HepG2 (cell line): ENCODE results near the gene SRC. TPM values are rescaled to one million over a fixed set of nuclear protein-coding genes. Genes with fewer than 3 reads are reported as not detected.

Experiments
- ADNP ChIP-seq: sonication (generic); formaldehyde crosslinking; IDR thresholded peaks from 2 replicates; pipeline ENCODE4 v1.4.0; 2020; ENCODE audit warnings: missing genetic modification reagents
- BORCS8-MEF2B ChIP-seq: sonication (generic); formaldehyde crosslinking; IDR thresholded peaks from 2 replicates; pipeline ENCODE4 v1.8.0; 2022; ENCODE audit warnings: mild to moderate bottlenecking, missing genetic modification reagents
- ETV6 ChIP-seq: sonication (generic); formaldehyde crosslinking; conservative IDR thresholded peaks from 2 replicates; pipeline ENCODE4 v1.4.0; 2020; ENCODE audit warnings: missing genetic modification reagents
- HDAC2 ChIP-seq: sonication (generic); formaldehyde crosslinking; IDR thresholded peaks from 2 replicates; pipeline ENCODE4 v1.4.0; 2020; ENCODE audit warnings: missing genetic modification reagents
- HIC2 ChIP-seq: sonication (generic); formaldehyde crosslinking; IDR thresholded peaks from 2 replicates; pipeline ENCODE4 v1.9.0; 2022; ENCODE audit warnings: low read depth, missing genetic modification reagents
- POGZ ChIP-seq: sonication (generic); formaldehyde crosslinking; IDR thresholded peaks from 2 replicates; pipeline ENCODE4 v1.4.0; 2020; ENCODE audit warnings: mild to moderate bottlenecking, missing genetic modification reagents
- RAD21 ChIP-seq: fragments of 450-650 bp; formaldehyde crosslinking; IDR thresholded peaks from 2 replicates; pipeline ENCODE4 v1.5.0; 2020; ENCODE audit warnings: mild to moderate bottlenecking
- RAD51 ChIP-seq: fragments of 450-650 bp; IDR thresholded peaks from 2 replicates; pipeline ENCODE4 v1.6.1; 2016; ENCODE audit warnings: borderline replicate concordance
- SKIL ChIP-seq: sonication (generic); formaldehyde crosslinking; IDR thresholded peaks from 2 replicates; pipeline ENCODE4 v1.8.0; 2022; ENCODE audit warnings: missing genetic modification reagents, mild to moderate bottlenecking, moderate library complexity, borderline replicate concordance
- XRCC5 ChIP-seq: fragments of 200-400 bp; formaldehyde crosslinking; optimal IDR thresholded peaks from 2 replicates; pipeline ENCODE3; 2017; ENCODE audit warnings: mild to moderate bottlenecking, low read length
- ZNF253 ChIP-seq: sonication (generic); formaldehyde crosslinking; IDR thresholded peaks from 2 replicates; pipeline ENCODE4 v1.8.0; 2022; ENCODE audit warnings: mild to moderate bottlenecking, missing genetic modification reagents, borderline replicate concordance
- ZNF567 ChIP-seq: sonication (generic); formaldehyde crosslinking; IDR thresholded peaks from 2 replicates; pipeline ENCODE4 v1.8.1; 2023; ENCODE audit warnings: mild to moderate bottlenecking, missing genetic modification reagents, borderline replicate concordance
- ZNF891 ChIP-seq: sonication (generic); formaldehyde crosslinking; IDR thresholded peaks from 2 replicates; pipeline ENCODE4 v1.5.0; 2020; ENCODE audit warnings: mild to moderate bottlenecking, missing genetic modification reagents
- ZSCAN25 ChIP-seq: sonication (generic); formaldehyde crosslinking; IDR thresholded peaks from 2 replicates; pipeline ENCODE4 v1.8.0; 2022; ENCODE audit warnings: mild to moderate bottlenecking, missing genetic modification reagents
- polyA plus RNA-seq, 8 experiments: library from polyadenylated mRNA; depleted of rRNA in 3 of 8; stranded (reverse) in 7 of 8; unstranded in 1 of 8; fragments of >200 nt; fragmentation: Illumina TruSeq in 4 of 8; extraction: Trizol in 4 of 8; gene quantifications; 2 replicates each; pipeline versions ENCODE4 v1.2.1 to v1.2.3, GENCODE V29; 2011 to 2016; ENCODE audit warnings: low read depth in 4 of 8, missing spikeins in 1 of 8, mixed read lengths in 1 of 8; ENCODE audit not compliant: insufficient read depth in 1 of 8
- total RNA-seq, 5 experiments: library from RNA; depleted of rRNA; stranded (reverse); fragments of >200 nt; fragmentation: Illumina TruSeq; extraction: Trizol; gene quantifications; 2 replicates each; pipeline ENCODE4 v1.2.3, GENCODE V29; 2016; ENCODE audit warnings: low read depth in 1 of 5
- TF ChIP-seq, protein P1 (sequence below): sonication (generic); formaldehyde crosslinking; IDR thresholded peaks from 2 replicates; pipeline ENCODE4; 2020; ENCODE audit warnings: missing genetic modification reagents, mild to moderate bottlenecking, borderline replicate concordance
- TF ChIP-seq, protein P2 (sequence below): sonication (generic); formaldehyde crosslinking; IDR thresholded peaks from 2 replicates; pipeline ENCODE4 v1.8.0; 2022; ENCODE audit warnings: mild to moderate bottlenecking, missing genetic modification reagents, moderate library complexity
- TF ChIP-seq, protein P3 (sequence below): sonication (generic); formaldehyde crosslinking; IDR thresholded peaks from 2 replicates; pipeline ENCODE4 v1.4.0; 2020; ENCODE audit warnings: mild to moderate bottlenecking, missing genetic modification reagents

SRC gene
- total and polyA plus RNA-seq, 2 of the 13 experiments (the other 11 are each of a cell fraction or from before 2014, with no cell fraction given) = 54.7 to 192 TPM

GRCh38 chr20:37342231-37343177, 3.4 kb upstream of the SRC start (continued):
- TF ChIP-seq, protein P1, sequence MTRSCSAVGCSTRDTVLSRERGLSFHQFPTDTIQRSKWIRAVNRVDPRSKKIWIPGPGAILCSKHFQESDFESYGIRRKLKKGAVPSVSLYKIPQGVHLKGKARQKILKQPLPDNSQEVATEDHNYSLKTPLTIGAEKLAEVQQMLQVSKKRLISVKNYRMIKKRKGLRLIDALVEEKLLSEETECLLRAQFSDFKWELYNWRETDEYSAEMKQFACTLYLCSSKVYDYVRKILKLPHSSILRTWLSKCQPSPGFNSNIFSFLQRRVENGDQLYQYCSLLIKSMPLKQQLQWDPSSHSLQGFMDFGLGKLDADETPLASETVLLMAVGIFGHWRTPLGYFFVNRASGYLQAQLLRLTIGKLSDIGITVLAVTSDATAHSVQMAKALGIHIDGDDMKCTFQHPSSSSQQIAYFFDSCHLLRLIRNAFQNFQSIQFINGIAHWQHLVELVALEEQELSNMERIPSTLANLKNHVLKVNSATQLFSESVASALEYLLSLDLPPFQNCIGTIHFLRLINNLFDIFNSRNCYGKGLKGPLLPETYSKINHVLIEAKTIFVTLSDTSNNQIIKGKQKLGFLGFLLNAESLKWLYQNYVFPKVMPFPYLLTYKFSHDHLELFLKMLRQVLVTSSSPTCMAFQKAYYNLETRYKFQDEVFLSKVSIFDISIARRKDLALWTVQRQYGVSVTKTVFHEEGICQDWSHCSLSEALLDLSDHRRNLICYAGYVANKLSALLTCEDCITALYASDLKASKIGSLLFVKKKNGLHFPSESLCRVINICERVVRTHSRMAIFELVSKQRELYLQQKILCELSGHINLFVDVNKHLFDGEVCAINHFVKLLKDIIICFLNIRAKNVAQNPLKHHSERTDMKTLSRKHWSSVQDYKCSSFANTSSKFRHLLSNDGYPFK (CRISPR knock-in tag) = 0 out of 2 replicates have a peak, but pooled peaks have one; percentile 68
- TF ChIP-seq ADNP = 0 out of 2 replicates have a peak, but pooled peaks have one; percentile 26
- peak; percentile 41; the same call in 1 of the 2 replicates for TF ChIP-seq ZNF891 (CRISPR knock-in tag)
- TF ChIP-seq SKIL = no peak
- TF ChIP-seq, protein P2, sequence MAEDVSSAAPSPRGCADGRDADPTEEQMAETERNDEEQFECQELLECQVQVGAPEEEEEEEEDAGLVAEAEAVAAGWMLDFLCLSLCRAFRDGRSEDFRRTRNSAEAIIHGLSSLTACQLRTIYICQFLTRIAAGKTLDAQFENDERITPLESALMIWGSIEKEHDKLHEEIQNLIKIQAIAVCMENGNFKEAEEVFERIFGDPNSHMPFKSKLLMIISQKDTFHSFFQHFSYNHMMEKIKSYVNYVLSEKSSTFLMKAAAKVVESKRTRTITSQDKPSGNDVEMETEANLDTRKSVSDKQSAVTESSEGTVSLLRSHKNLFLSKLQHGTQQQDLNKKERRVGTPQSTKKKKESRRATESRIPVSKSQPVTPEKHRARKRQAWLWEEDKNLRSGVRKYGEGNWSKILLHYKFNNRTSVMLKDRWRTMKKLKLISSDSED (CRISPR knock-in tag) = 0 out of 2 replicates have a peak, but pooled peaks have one; percentile 14
- no peak for TF ChIP-seq RAD51
- peak; percentile 60; the same call in 1 of the 2 replicates for TF ChIP-seq ZNF253 (CRISPR knock-in tag)
- TF ChIP-seq RAD21 (CRISPR knock-in tag) = peak; percentile 52; the same call in 1 of the 2 replicates
- TF ChIP-seq, protein P3, sequence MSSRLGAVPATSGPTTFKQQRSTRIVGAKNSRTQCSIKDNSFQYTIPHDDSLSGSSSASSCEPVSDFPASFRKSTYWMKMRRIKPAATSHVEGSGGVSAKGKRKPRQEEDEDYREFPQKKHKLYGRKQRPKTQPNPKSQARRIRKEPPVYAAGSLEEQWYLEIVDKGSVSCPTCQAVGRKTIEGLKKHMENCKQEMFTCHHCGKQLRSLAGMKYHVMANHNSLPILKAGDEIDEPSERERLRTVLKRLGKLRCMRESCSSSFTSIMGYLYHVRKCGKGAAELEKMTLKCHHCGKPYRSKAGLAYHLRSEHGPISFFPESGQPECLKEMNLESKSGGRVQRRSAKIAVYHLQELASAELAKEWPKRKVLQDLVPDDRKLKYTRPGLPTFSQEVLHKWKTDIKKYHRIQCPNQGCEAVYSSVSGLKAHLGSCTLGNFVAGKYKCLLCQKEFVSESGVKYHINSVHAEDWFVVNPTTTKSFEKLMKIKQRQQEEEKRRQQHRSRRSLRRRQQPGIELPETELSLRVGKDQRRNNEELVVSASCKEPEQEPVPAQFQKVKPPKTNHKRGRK (CRISPR knock-in tag) = no peak
- peak; percentile 92 for TF ChIP-seq XRCC5
- TF ChIP-seq ZNF567 = peak; percentile 23; the same call in 1 of the 2 replicates
- 0 out of 2 replicates have a peak, but pooled peaks have one; percentile 26 for TF ChIP-seq ETV6
- 0 out of 2 replicates have a peak, but pooled peaks have one; percentile 39 for TF ChIP-seq BORCS8-MEF2B
- 0 out of 2 replicates have a peak, but pooled peaks have one; percentile 19 for TF ChIP-seq POGZ (CRISPR knock-in tag)
- peak; percentile 35; the same call in 1 of the 2 replicates for TF ChIP-seq HDAC2 (CRISPR knock-in tag)
- TF ChIP-seq ZSCAN25 (CRISPR knock-in tag) = 0 out of 2 replicates have a peak, but pooled peaks have one; percentile 24
- TF ChIP-seq HIC2 (CRISPR knock-in tag) = peak; percentile 69; the same call in 1 of the 2 replicates
